CD14-positive monocyte (primary cell): ENCODE results near the gene SYNPO. TPM values are rescaled to one million over a fixed set of nuclear protein-coding genes. Genes with fewer than 3 reads are reported as not detected.

Experiments
- DNase-seq, 3 donors: peaks; one replicate each; pipeline ENCODE4 v3.0.0-alpha.2; 2011 to 2022
- H2AFZ ChIP-seq: 2 replicates; pipeline ENCODE4 v1.6.0; 2012; ENCODE audit warnings: mild to moderate bottlenecking, low read depth, low read length, inconsistent platforms; ENCODE audit not compliant: insufficient read depth, poor library complexity, severe bottlenecking
- H3K27ac ChIP-seq, 2 donors: 1 replicate in 1 of 2; 2 replicates in 1 of 2; pipeline ENCODE4 v1.5.1; 2012 to 2013; ENCODE audit warnings: low read length in 2 of 2, control low read depth in 1 of 2, inconsistent platforms in 1 of 2, low read depth in 1 of 2, mild to moderate bottlenecking in 1 of 2
- H3K27me3 ChIP-seq, 2 donors: one replicate each; pipeline versions ENCODE4 v1.6.0 to v1.6.1; 2011 to 2013; ENCODE audit warnings: low read length in 2 of 2; ENCODE audit not compliant: control insufficient read depth in 2 of 2, insufficient read depth in 2 of 2
- H3K36me3 ChIP-seq, 2 donors: replicated peaks in 1 of 2; 1 replicate in 1 of 2; 2 replicates in 1 of 2; pipeline versions ENCODE4 v1.5.1 to v1.6.1; 2012 to 2013; ENCODE audit warnings: low read length in 2 of 2, control low read depth in 1 of 2, inconsistent platforms in 1 of 2, mild to moderate bottlenecking in 1 of 2; ENCODE audit not compliant: insufficient read depth in 2 of 2, control insufficient read depth in 1 of 2
- H3K4me1 ChIP-seq, 2 donors: 1 replicate in 1 of 2; 2 replicates in 1 of 2; pipeline versions ENCODE4 v1.5.1 to v1.6.1; 2012 to 2013; ENCODE audit warnings: low read length in 2 of 2, control low read depth in 1 of 2, inconsistent platforms in 1 of 2, mild to moderate bottlenecking in 1 of 2, moderate library complexity in 1 of 2; ENCODE audit not compliant: insufficient read depth in 2 of 2, control insufficient read depth in 1 of 2
- H3K4me2 ChIP-seq: replicated peaks from 2 replicates; pipeline ENCODE3; 2012; ENCODE audit warnings: low read length, moderate library complexity, mild to moderate bottlenecking; ENCODE audit not compliant: poor library complexity, severe bottlenecking; ENCODE audit errors: extremely low read depth
- H3K4me3 ChIP-seq, 3 experiments: fragments of 200-600 bp in 1 of 3; sonication (generic) in 1 of 3; replicated peaks in 1 of 3; 1 replicate in 2 of 3; 2 replicates in 1 of 3; pipeline ENCODE4 v1.5.1; 2011 to 2013; ENCODE audit warnings: low read length in 3 of 3, mild to moderate bottlenecking in 3 of 3, control low read depth in 2 of 3, low read depth in 2 of 3, inconsistent platforms in 1 of 3, moderate library complexity in 1 of 3
- H3K79me2 ChIP-seq: 2 replicates; pipeline ENCODE4 v1.6.0; 2012; ENCODE audit warnings: mild to moderate bottlenecking, control low read depth, inconsistent platforms, low read length, moderate library complexity; ENCODE audit not compliant: insufficient read depth
- H3K9ac ChIP-seq: 2 replicates; pipeline ENCODE4 v1.6.0; 2017; ENCODE audit warnings: low read length, mild to moderate bottlenecking; ENCODE audit not compliant: insufficient read depth, poor library complexity, severe bottlenecking
- H3K9me3 ChIP-seq, 2 donors: replicated peaks in 1 of 2; 1 replicate in 1 of 2; 2 replicates in 1 of 2; pipeline versions ENCODE4 v1.5.1 to v1.6.1; 2012 to 2013; ENCODE audit warnings: low read length in 2 of 2, control low read depth in 1 of 2; ENCODE audit not compliant: control insufficient read depth in 1 of 2, insufficient read depth in 1 of 2
- H4K20me1 ChIP-seq: 2 replicates; pipeline ENCODE4 v1.6.0; 2012; ENCODE audit warnings: mild to moderate bottlenecking, low read length, control low read depth, moderate library complexity; ENCODE audit not compliant: insufficient read depth
- H3K27ac Mint-ChIP-seq, 7 donors: one replicate each; pipeline ENCODE4 v1.8.0; 2020; ENCODE audit warnings: mild to moderate bottlenecking in 7 of 7, mixed read lengths in 7 of 7, moderate library complexity in 6 of 7, inconsistent platforms in 2 of 7
- H3K27me3 Mint-ChIP-seq, 3 donors: one replicate each; pipeline ENCODE4 v1.8.0; 2021 to 2022; ENCODE audit warnings: low read depth in 3 of 3, mild to moderate bottlenecking in 3 of 3, mixed read lengths in 3 of 3, moderate library complexity in 3 of 3, inconsistent platforms in 1 of 3
- H3K36me3 Mint-ChIP-seq, 2 donors: one replicate each; pipeline ENCODE4 v1.8.0; 2020; ENCODE audit warnings: mixed read lengths in 2 of 2, inconsistent platforms in 1 of 2, mild to moderate bottlenecking in 1 of 2
- H3K4me1 Mint-ChIP-seq: one replicate; pipeline ENCODE4 v1.8.0; 2020; ENCODE audit warnings: mild to moderate bottlenecking, mixed read lengths
- H3K4me3 Mint-ChIP-seq, 2 donors: one replicate each; pipeline ENCODE4 v1.8.0; 2020; ENCODE audit warnings: mild to moderate bottlenecking in 2 of 2, mixed read lengths in 2 of 2, moderate library complexity in 1 of 2
- H3K9me3 Mint-ChIP-seq, 7 donors: one replicate each; pipeline ENCODE4 v1.8.0; 2020 to 2022; ENCODE audit warnings: mixed read lengths in 7 of 7, mild to moderate bottlenecking in 6 of 7, moderate library complexity in 6 of 7, inconsistent platforms in 2 of 7
- WGBS: methylation state at CpG from one replicate; pipeline ENCODE4 v1.1.5; 2013; ENCODE audit warnings: missing lambda C conversion rate; ENCODE audit not compliant: insufficient coverage; 5-methylcytosine and 5-hydroxymethylcytosine counted together
- intact Hi-C, 2 donors: fragments of 100-400 bp; cut with micrococcal nuclease; formaldehyde crosslinking; loops; one replicate each; pipeline versions ENCODE4 v1.15.0 to v1.15.1; 2023
- polyA plus RNA-seq, 3 donors: library from polyadenylated mRNA; depleted of rRNA in 1 of 3; unstranded in 2 of 3; stranded (reverse) in 1 of 3; fragments of 300-500 nt in 2 of 3; fragments of >200 nt in 1 of 3; fragmentation: Illumina TruSeq in 2 of 3; gene quantifications; 1 replicate in 2 of 3; 2 replicates in 1 of 3; pipeline ENCODE4 v1.2.3, GENCODE V29; 2012 to 2021
- TF ChIP-seq, protein P1 (sequence below): fragments of 200-600 bp; IDR thresholded peaks from one replicate; pipeline ENCODE4 v1.8.0; 2022; ENCODE audit warnings: antibody characterized with exemption, mild to moderate bottlenecking

Gene SYNPO
- polyA plus RNA-seq, 3 donors, result not detected

DNA sequence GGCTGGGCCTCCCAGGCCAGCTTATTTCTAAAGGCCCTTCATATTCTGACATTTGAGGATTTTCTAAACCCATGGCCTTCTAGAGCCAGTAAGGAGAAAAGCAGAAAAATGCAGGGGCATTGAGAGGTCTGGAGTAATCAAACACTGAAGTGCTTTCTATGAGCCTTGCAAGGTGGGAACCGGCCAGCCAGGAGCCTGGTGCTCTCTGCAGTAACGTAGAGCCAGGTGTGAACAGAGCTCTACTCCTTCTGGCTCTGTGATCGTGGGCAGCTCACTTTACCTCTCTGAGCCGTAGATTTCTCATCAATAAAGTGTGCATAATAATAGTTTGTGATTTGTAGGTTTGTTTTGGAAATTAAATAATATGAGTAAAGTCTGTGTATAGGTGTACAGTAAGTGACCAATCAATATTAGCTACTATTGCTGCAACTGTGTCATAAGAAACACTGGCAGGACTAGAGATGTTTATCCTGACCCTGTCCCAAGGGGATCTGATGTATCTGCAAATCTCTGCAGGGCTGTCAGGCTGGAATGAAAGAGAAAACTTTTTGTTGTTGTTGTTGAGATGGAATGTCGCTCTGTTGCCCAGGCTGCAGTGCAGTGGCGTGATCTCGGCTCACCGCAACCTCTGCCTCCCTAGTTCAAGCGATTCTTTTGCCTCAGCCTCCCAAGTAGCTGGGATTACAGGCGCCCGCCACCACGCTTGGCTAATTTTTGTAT is 2.7 kb downstream of the SYNPO start:
- H3K27me3 ChIP-seq, result no peaks in the 10 kb centered on the region
- H3K36me3 Mint-ChIP-seq, result no peaks in the 10 kb centered on the region
- peaks cover 0 to 1% (median 0%) of the 10 kb centered on the region in 7 donors for H3K9me3 Mint-ChIP-seq
- H3K4me1 ChIP-seq, result peaks cover 10 to 13% of the 10 kb centered on the region in 2 donors
- H3K4me1 Mint-ChIP-seq, result peaks cover 24% of the 10 kb centered on the region
- H3K4me2 ChIP-seq, result no peak overlapping the region
- TF ChIP-seq, protein P1, sequence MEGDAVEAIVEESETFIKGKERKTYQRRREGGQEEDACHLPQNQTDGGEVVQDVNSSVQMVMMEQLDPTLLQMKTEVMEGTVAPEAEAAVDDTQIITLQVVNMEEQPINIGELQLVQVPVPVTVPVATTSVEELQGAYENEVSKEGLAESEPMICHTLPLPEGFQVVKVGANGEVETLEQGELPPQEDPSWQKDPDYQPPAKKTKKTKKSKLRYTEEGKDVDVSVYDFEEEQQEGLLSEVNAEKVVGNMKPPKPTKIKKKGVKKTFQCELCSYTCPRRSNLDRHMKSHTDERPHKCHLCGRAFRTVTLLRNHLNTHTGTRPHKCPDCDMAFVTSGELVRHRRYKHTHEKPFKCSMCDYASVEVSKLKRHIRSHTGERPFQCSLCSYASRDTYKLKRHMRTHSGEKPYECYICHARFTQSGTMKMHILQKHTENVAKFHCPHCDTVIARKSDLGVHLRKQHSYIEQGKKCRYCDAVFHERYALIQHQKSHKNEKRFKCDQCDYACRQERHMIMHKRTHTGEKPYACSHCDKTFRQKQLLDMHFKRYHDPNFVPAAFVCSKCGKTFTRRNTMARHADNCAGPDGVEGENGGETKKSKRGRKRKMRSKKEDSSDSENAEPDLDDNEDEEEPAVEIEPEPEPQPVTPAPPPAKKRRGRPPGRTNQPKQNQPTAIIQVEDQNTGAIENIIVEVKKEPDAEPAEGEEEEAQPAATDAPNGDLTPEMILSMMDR, result no peak
- H4K20me1 ChIP-seq, result no peaks in the 10 kb centered on the region
- H3K4me3 Mint-ChIP-seq, result no peak overlapping the region
- no peak overlapping the region for H3K27ac ChIP-seq
- no peaks in the 10 kb centered on the region for H3K9me3 ChIP-seq
- WGBS, result 100% methylated on average over 3 of the region's 12 CpGs
- H2AFZ ChIP-seq, result no peak overlapping the region
- no peaks in the 10 kb centered on the region for H3K79me2 ChIP-seq
- H3K27ac Mint-ChIP-seq, result peak overlapping the region in 1 of 7 donors; percentile 57
- no peak for DNase-seq
- H3K36me3 ChIP-seq, result no peaks in the 10 kb centered on the region
- H3K27me3 Mint-ChIP-seq, result peaks cover 0 to 5% (median 0%) of the 10 kb centered on the region in 3 donors
- H3K9ac ChIP-seq, result no peak overlapping the region
- intact Hi-C loops, result no loop called here
- H3K4me3 ChIP-seq, result no peak overlapping the region

DNA sequence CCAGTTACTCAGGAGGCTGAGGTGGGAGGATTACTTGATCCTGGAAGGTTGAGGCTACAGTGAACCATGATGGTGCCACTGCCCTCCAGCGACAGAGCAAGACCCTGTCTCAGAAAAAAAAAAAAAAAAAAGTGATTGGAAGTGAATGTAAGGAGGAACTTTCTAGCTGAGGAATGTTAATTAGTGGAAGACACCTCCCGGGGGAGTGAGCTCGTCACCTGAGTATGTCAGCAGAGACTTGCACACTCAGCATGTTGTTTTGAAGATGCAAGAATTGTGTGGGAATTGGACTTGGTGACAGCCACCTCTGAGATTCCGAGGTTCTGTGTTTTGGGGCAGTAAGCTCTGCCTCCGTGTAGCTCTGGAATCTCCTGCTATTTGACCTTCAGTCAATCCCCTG is 3.6 kb downstream of the SYNPO start:
- intact Hi-C loops, result no loop called here
- Histone ChIP-seq H3K36me3 (no peaks in the 10 kb centered on the region), H3K9me3 (no peaks in the 10 kb centered on the region), H3K4me1 (peaks cover 10 to 13% of the 10 kb centered on the region in 2 donors), H3K4me3 (no peak overlapping the region), H2AFZ (no peak overlapping the region), H4K20me1 (no peaks in the 10 kb centered on the region), H3K27ac (no peak overlapping the region), H3K9ac (no peak overlapping the region), H3K27me3 (no peaks in the 10 kb centered on the region), H3K79me2 (no peaks in the 10 kb centered on the region), H3K4me2 (no peak overlapping the region)
- DNase-seq, result no peak
- peaks cover 0 to 7% (median 0%) of the 10 kb centered on the region in 3 donors for H3K27me3 Mint-ChIP-seq
- WGBS, result 100% methylated on average over 3 of the region's 5 CpGs
- no peak overlapping the region for H3K4me3 Mint-ChIP-seq
- H3K9me3 Mint-ChIP-seq, result peaks cover 0 to 1% (median 0%) of the 10 kb centered on the region in 7 donors
- H3K36me3 Mint-ChIP-seq, result no peaks in the 10 kb centered on the region
- no peak overlapping the region for H3K27ac Mint-ChIP-seq
- peaks cover 24% of the 10 kb centered on the region for H3K4me1 Mint-ChIP-seq
- TF ChIP-seq, protein P1, result no peak
